Fibroblast of the aortic adventitia (primary cell): ENCODE data around the gene ADAMTSL4. TPM values are rescaled to one million over a fixed set of nuclear protein-coding genes. Genes with fewer than 3 reads are reported as not detected.

Experiments
- DNase-seq: peaks from one replicate; pipeline ENCODE4 v3.0.0-alpha.2; 2010; ENCODE audit warnings: low read depth
- H3K4me3 ChIP-seq: 2 replicates; pipeline ENCODE4 v1.5.1; 2011; ENCODE audit warnings: low read depth, mild to moderate bottlenecking, control low read depth, low read length, moderate library complexity
- CTCF ChIP-seq: IDR thresholded peaks from 2 replicates; pipeline ENCODE4 v1.5.1; 2011; ENCODE audit warnings: mild to moderate bottlenecking, low read length, control low read depth, inconsistent platforms; ENCODE audit not compliant: insufficient read depth
- total RNA-seq: library from RNA; depleted of rRNA; stranded (reverse); fragments of >200 nt; gene quantifications from 2 replicates; pipeline ENCODE4 v1.2.3, GENCODE V29; 2012; ENCODE audit warnings: low replicate concordance

The ADAMTSL4 gene
- total RNA-seq, 1 donor, result 13.0 TPM

DNA sequence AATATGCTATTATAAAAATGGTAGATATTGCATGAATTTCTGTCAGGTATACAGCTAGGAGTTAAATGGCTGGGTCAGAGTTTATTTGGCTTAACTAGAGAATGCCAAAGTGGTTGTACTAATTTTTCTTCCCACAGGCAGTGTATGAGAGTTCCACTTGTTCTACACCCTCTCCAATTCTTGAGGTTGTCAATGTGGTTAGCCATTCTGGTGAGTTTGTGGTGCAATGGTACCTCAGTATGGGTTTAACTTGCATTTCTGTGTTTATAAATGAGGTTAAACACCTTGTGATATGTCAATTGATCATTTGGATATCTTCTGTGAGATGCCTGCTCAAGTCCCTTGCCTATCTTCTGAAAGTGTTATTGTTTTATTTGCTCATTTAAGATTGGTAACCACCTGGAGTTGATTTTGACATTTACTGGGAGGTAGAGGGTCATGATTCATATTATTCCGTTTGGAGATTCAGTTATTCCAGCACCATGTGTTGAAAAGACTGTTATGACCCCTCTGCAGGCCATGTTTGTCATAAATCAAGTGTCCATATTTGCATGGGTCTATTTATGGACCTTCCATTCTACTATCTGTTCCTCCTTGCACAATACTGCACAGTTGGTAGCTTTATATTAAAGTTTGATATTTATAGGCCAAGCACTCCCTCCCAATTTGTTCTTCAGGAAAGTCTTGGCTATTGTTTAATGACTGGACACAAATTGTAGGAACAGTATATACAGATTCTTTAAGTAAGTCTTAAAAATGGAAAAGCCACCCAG is 27.8 kb upstream of the ADAMTSL4 start:
- DNase-seq, result no peak
- TF ChIP-seq CTCF, result no peak
- H3K4me3 ChIP-seq, result no peak overlapping the region

GRCh38 chr1:150525348-150525747 is 23.9 kb upstream of the ADAMTSL4 start:
- no peak for DNase-seq
- TF ChIP-seq CTCF, result no peak
- H3K4me3 ChIP-seq, result no peak overlapping the region

- H3K4me3 ChIP-seq, result no peak overlapping the region
- DNase-seq, result peak; percentile 63
- no peak for TF ChIP-seq CTCF
Measured at GRCh38 chr1:150528196-150528595, 21.0 kb upstream of the ADAMTSL4 start.

GRCh38 chr1:150529017-150529416 is 20.2 kb upstream of the ADAMTSL4 start:
- no peak for TF ChIP-seq CTCF
- no peak overlapping the region for H3K4me3 ChIP-seq
- DNase-seq, result peak; percentile 83

DNA sequence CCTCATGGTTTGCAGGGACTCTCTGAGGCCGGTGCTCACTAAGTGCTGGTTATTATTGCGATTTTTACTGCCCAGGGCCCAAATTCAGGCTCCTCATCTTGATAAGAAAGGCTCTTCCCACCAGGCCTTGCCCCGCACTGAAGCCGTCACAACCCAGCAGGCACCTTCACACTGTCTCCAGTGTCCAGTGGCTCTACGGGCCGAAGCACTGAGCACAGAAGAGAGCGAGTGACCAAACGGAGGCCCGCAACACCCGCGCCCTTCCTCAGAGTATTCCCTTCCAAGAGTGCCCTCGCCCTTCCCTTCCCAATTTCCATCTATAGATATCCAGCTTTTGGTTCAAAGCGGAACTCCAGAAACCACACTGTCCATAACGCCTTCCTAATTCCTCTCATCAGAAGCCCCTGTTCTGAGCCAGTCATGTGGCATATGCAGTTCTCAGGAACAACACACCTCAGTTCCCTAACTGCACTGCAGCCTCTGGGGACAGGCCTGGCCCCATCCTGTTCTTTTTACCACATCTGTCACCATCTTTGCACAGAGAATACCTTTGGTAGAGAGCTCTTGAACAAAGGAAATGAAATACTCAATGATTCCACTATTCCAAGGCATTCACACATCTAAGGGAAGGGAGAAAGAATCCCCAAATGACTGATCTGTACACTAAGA is 18.6 kb upstream of the ADAMTSL4 start:
- TF ChIP-seq CTCF, result no peak
- H3K4me3 ChIP-seq, result no peak overlapping the region
- no peak for DNase-seq

DNA sequence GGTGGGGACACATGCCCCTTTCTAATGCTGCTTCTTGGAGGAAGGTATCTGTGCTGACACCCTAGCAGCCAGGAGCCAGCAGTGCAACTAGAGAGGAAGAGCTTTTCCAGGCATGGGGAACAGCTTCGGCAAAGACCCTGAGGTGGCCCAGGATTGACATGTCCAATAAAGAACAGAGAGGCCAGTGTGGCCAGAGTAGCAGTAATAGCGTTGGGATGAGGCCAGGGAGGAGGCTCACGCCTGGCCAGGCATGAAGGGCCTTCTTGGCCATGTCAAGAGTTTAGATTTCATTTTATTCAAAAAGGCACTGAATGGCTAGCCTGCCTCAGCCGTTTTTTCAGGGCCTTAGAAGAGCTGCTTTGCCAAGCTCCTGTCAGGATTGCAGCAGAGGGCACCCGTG is 16.3 kb upstream of the ADAMTSL4 start:
- no peak for TF ChIP-seq CTCF
- no peak overlapping the region for H3K4me3 ChIP-seq
- DNase-seq, result peak; percentile 54
